Endothelial cell of umbilical vein (primary cell): ENCODE data around the gene HPS6. TPM values are rescaled to one million over a fixed set of nuclear protein-coding genes. Genes with fewer than 3 reads are reported as not detected.

ENCODE experiments used
- BruUV-seq: library from RNA; stranded (reverse); fragments of 400-500 nt; replicated peaks from 2 replicates; lab custom pipeline; 2021; lab: Mats Ljungman, UMichigan
- CTCF ChIA-PET: fragments of 300-600, 350-600 bp; sonication (Branson Sonifier 250); formaldehyde crosslinking; loops from one replicate; lab custom pipeline; 2021; ENCODE audit warnings: antibody characterized with exemption, inconsistent platforms; lab: Charles Lee
- POLR2A ChIA-PET: fragments of 300-600, 350-600 bp; sonication (Branson Sonifier 250); formaldehyde crosslinking; loops from one replicate; lab custom pipeline; 2021; ENCODE audit warnings: antibody characterized with exemption, inconsistent platforms; lab: Charles Lee
- DNase-seq: peaks from one replicate; pipeline ENCODE4 v3.0.0-alpha.2; 2011; ENCODE audit warnings: low read depth, low spot score
- FAIRE-seq: peaks from 2 replicates; lab custom pipeline; 2011; peaks lifted over from hg19 to GRCh38; lab: Jason Lieb, UNC
- H2AFZ ChIP-seq: 2 replicates; pipeline ENCODE4 v1.6.0; 2012; ENCODE audit warnings: low read depth, low read length, control low read depth, inconsistent platforms
- H3K27ac ChIP-seq: 2 replicates; pipeline ENCODE4 v1.5.1; 2011; ENCODE audit warnings: low read depth, mild to moderate bottlenecking, control low read depth, low read length, moderate library complexity; ENCODE audit not compliant: insufficient read depth
- H3K27me3 ChIP-seq, 2 experiments: 2 replicates each; pipeline versions ENCODE4 v1.6.0 to v1.6.1; 2011; ENCODE audit warnings: low read length in 2 of 2, mixed read lengths in 1 of 2; ENCODE audit not compliant: control insufficient read depth in 2 of 2, insufficient read depth in 2 of 2
- H3K36me3 ChIP-seq, 2 experiments: 2 replicates in 1 of 2; 3 replicates in 1 of 2; pipeline ENCODE4 v1.5.1; 2011; ENCODE audit warnings: low read length in 2 of 2, mild to moderate bottlenecking in 1 of 2, moderate library complexity in 1 of 2; ENCODE audit not compliant: control insufficient read depth in 2 of 2, insufficient read depth in 2 of 2; ENCODE audit errors: extremely low read depth in 1 of 2
- H3K4me1 ChIP-seq: 3 replicates; pipeline ENCODE4 v1.5.1; 2011; ENCODE audit warnings: mild to moderate bottlenecking, low read length; ENCODE audit not compliant: control insufficient read depth, insufficient read depth; ENCODE audit errors: extremely low read depth
- H3K4me2 ChIP-seq: 2 replicates; pipeline ENCODE4 v1.6.1; 2011; ENCODE audit warnings: low read length, control low read depth, mixed read lengths; ENCODE audit not compliant: insufficient read depth
- H3K4me3 ChIP-seq, 3 experiments: fragments of 200-600 bp in 1 of 3; sonication (generic), shearing (Covaris generic) in 1 of 3; replicated peaks in 1 of 3; 2 replicates each; pipeline ENCODE4 v1.5.1; 2011 to 2016; ENCODE audit warnings: control low read depth in 3 of 3, low read length in 3 of 3, mild to moderate bottlenecking in 2 of 3, inconsistent platforms in 1 of 3, low read depth in 1 of 3, moderate library complexity in 1 of 3; ENCODE audit not compliant: insufficient read depth in 1 of 3
- H3K79me2 ChIP-seq: 2 replicates; pipeline ENCODE4 v1.6.0; 2012; ENCODE audit warnings: low read length, inconsistent platforms; ENCODE audit not compliant: control insufficient read depth, insufficient read depth
- H3K9ac ChIP-seq: replicated peaks from 2 replicates; pipeline ENCODE3; 2011; ENCODE audit warnings: low read length, control low read depth; ENCODE audit not compliant: insufficient read depth; ENCODE audit errors: extremely low read depth
- H3K9me1 ChIP-seq: replicated peaks from 3 replicates; pipeline ENCODE4 v1.6.0; 2011; ENCODE audit warnings: mild to moderate bottlenecking, low read length; ENCODE audit not compliant: control insufficient read depth, insufficient read depth; ENCODE audit errors: extremely low read depth
- H3K9me3 ChIP-seq: replicated peaks from 2 replicates; pipeline ENCODE4 v1.5.1; 2012; ENCODE audit warnings: low read length, inconsistent platforms; ENCODE audit not compliant: control insufficient read depth, insufficient read depth
- H4K20me1 ChIP-seq: replicated peaks from 2 replicates; pipeline ENCODE3; 2011; ENCODE audit warnings: mild to moderate bottlenecking, low read length; ENCODE audit not compliant: control insufficient read depth, insufficient read depth; ENCODE audit errors: extremely low read depth
- EZH2 ChIP-seq: IDR thresholded peaks from 2 replicates; pipeline ENCODE4 v1.6.1; 2012; ENCODE audit warnings: borderline replicate concordance, low read depth, mild to moderate bottlenecking, moderate library complexity, low read length, inconsistent platforms; ENCODE audit not compliant: severe bottlenecking
- FOS ChIP-seq: IDR thresholded peaks from 2 replicates; pipeline ENCODE4 v1.6.1; 2011; ENCODE audit warnings: mild to moderate bottlenecking, low read length, moderate library complexity, borderline replicate concordance; ENCODE audit not compliant: insufficient read depth
- GATA2 ChIP-seq: IDR thresholded peaks from 2 replicates; pipeline ENCODE4 v1.7.0; 2011; ENCODE audit warnings: low read depth, mild to moderate bottlenecking, moderate library complexity, mixed read lengths, low read length; ENCODE audit not compliant: insufficient read length, insufficient read depth
- JUN ChIP-seq: IDR thresholded peaks from 2 replicates; pipeline ENCODE4 v1.6.1; 2011; ENCODE audit warnings: borderline replicate concordance, low read depth; ENCODE audit not compliant: insufficient read length, insufficient read depth
- MYC ChIP-seq: IDR thresholded peaks from one replicate; pipeline ENCODE4 v1.6.1; 2011; ENCODE audit warnings: mild to moderate bottlenecking, low read depth, low read length
- POLR2A ChIP-seq: IDR thresholded peaks from 2 replicates; pipeline ENCODE4 v1.6.1; 2012; ENCODE audit warnings: low read depth, mild to moderate bottlenecking, control low read depth, low read length
- POLR2AphosphoS5 ChIP-seq: IDR thresholded peaks from 2 replicates; pipeline ENCODE4 v1.6.1; 2012; ENCODE audit warnings: low read depth, mild to moderate bottlenecking, control low read depth, low read length, moderate library complexity; ENCODE audit not compliant: insufficient read depth
- dilution Hi-C: fragments of 300-500 bp; cut with MboI; formaldehyde crosslinking; loops from one replicate; pipeline ENCODE4 v1.15.0; 2019; ENCODE audit warnings: low sequenced_read_pairs; ENCODE audit not compliant: extremely low pct_ligation_motif_present
- intact Hi-C: fragments of 100-400 bp; cut with micrococcal nuclease; formaldehyde crosslinking; loops from one replicate; pipeline ENCODE4 v1.10.0; 2022
- polyA plus RNA-seq, 4 experiments: library from polyadenylated mRNA; depleted of rRNA in 3 of 4; stranded (reverse) in 3 of 4; unstranded in 1 of 4; fragments of >200 nt; gene quantifications; 2 replicates each; pipeline versions ENCODE4 v1.2.1 to v1.2.3, GENCODE V29; 2011 to 2012; ENCODE audit warnings: missing spikeins in 1 of 4
- total RNA-seq: library from RNA; stranded (reverse); gene quantifications from 2 replicates; pipeline ENCODE4 v1.2.3, GENCODE V29; 2021
- TF ChIP-seq, protein P1 (sequence below), 2 donors: IDR thresholded peaks; 1 replicate in 1 of 2; 2 replicates in 1 of 2; pipeline ENCODE4 v1.5.1; 2011; ENCODE audit warnings: low read length in 2 of 2, mild to moderate bottlenecking in 2 of 2, moderate library complexity in 2 of 2, control low read depth in 1 of 2, inconsistent platforms in 1 of 2, low read depth in 1 of 2; ENCODE audit not compliant: insufficient read depth in 1 of 2; ENCODE audit errors: extremely low read depth in 1 of 2
- TF ChIP-seq, protein P2 (sequence below): IDR thresholded peaks from 2 replicates; pipeline ENCODE4 v1.6.1; 2011; ENCODE audit not compliant: insufficient read depth, insufficient read length

HPS6 gene
- total and polyA plus RNA-seq, 2 donors (not counting 3 experiments of a cell fraction or from before 2014, with no cell fraction given), result 9.3 to 18.5 TPM

- H3K4me1 ChIP-seq, result peaks cover 21% of the 10 kb centered on the region
- H3K4me2 ChIP-seq, result no peak overlapping the region
- POLR2A ChIA-PET, result no interaction called here
- TF ChIP-seq MYC, result no peak
- TF ChIP-seq POLR2AphosphoS5, result no peak
- TF ChIP-seq, protein P1, sequence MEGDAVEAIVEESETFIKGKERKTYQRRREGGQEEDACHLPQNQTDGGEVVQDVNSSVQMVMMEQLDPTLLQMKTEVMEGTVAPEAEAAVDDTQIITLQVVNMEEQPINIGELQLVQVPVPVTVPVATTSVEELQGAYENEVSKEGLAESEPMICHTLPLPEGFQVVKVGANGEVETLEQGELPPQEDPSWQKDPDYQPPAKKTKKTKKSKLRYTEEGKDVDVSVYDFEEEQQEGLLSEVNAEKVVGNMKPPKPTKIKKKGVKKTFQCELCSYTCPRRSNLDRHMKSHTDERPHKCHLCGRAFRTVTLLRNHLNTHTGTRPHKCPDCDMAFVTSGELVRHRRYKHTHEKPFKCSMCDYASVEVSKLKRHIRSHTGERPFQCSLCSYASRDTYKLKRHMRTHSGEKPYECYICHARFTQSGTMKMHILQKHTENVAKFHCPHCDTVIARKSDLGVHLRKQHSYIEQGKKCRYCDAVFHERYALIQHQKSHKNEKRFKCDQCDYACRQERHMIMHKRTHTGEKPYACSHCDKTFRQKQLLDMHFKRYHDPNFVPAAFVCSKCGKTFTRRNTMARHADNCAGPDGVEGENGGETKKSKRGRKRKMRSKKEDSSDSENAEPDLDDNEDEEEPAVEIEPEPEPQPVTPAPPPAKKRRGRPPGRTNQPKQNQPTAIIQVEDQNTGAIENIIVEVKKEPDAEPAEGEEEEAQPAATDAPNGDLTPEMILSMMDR (IDR thresholded peaks at IDR 0.05; ENCODE audit: extremely low read depth in 1 of 2, insufficient read depth in 1 of 2, low read depth in 1 of 2, low read length in 2 of 2), result no peak
- TF ChIP-seq EZH2, result no peak
- no peak for TF ChIP-seq FOS
- TF ChIP-seq, protein P2, sequence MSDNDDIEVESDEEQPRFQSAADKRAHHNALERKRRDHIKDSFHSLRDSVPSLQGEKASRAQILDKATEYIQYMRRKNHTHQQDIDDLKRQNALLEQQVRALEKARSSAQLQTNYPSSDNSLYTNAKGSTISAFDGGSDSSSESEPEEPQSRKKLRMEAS, result no peak
- TF ChIP-seq GATA2, result no peak
- no peak for TF ChIP-seq JUN
- no peak for TF ChIP-seq POLR2A
- no peaks in the 10 kb centered on the region for H3K9me3 ChIP-seq
- no peaks in the 10 kb centered on the region for H3K27me3 ChIP-seq
- CTCF ChIA-PET, result no interaction called here
- intact Hi-C loops, result no loop called here
- H3K27ac ChIP-seq, result no peak overlapping the region
- no peak overlapping the region for H2AFZ ChIP-seq
- H4K20me1 ChIP-seq, result no peaks in the 10 kb centered on the region
- dilution Hi-C loops, result no loop called here
- H3K79me2 ChIP-seq, result peaks cover 24% of the 10 kb centered on the region
- FAIRE-seq (no peak), DNase-seq (no peak)
- BruUV-seq, result no TSS peak
- H3K9me1 ChIP-seq, result no peaks in the 10 kb centered on the region
- no peak overlapping the region for H3K9ac ChIP-seq
- H3K36me3 ChIP-seq, result peaks cover 22 to 45% of the 10 kb centered on the region in 2 experiments
- H3K4me3 ChIP-seq, result no peak overlapping the region
Observed at GRCh38 chr10:102109166-102110116, 44.3 kb downstream of the HPS6 start.
